NT2/D1 (cell line): ENCODE data around the gene CDC6.

Experiments
- SUZ12 ChIP-seq: IDR thresholded peaks from 2 replicates; pipeline ENCODE4 v1.6.1; 2011; ENCODE audit not compliant: insufficient read length, insufficient read depth; ENCODE audit errors: extremely low read depth
- YY1 ChIP-seq: IDR thresholded peaks from 2 replicates; pipeline ENCODE4 v1.6.1; 2011; ENCODE audit not compliant: insufficient read length, insufficient read depth
- ZNF274 ChIP-seq: IDR thresholded peaks from 2 replicates; pipeline ENCODE4 v1.6.1; 2011; ENCODE audit warnings: mild to moderate bottlenecking, low read depth, low read length

GRCh38 chr17:40340327-40340726 lies 52.6 kb downstream of the CDC6 start:
- TF ChIP-seq ZNF274 (no peak), YY1 (no peak), SUZ12 (no peak)
